NCI-H1048 (cell line): ENCODE results near the gene CACNG3.
"Not testable (repeated sequence)": the region's sequence is repeated elsewhere in the genome, so short reads cannot be mapped to it uniquely, and the experiment has no call there.

ENCODE experiments used
- DNase-seq: peaks from one replicate; lab custom pipeline; 2025; lab: John Stamatoyannopoulos, UW

CACNG3 gene

DNA sequence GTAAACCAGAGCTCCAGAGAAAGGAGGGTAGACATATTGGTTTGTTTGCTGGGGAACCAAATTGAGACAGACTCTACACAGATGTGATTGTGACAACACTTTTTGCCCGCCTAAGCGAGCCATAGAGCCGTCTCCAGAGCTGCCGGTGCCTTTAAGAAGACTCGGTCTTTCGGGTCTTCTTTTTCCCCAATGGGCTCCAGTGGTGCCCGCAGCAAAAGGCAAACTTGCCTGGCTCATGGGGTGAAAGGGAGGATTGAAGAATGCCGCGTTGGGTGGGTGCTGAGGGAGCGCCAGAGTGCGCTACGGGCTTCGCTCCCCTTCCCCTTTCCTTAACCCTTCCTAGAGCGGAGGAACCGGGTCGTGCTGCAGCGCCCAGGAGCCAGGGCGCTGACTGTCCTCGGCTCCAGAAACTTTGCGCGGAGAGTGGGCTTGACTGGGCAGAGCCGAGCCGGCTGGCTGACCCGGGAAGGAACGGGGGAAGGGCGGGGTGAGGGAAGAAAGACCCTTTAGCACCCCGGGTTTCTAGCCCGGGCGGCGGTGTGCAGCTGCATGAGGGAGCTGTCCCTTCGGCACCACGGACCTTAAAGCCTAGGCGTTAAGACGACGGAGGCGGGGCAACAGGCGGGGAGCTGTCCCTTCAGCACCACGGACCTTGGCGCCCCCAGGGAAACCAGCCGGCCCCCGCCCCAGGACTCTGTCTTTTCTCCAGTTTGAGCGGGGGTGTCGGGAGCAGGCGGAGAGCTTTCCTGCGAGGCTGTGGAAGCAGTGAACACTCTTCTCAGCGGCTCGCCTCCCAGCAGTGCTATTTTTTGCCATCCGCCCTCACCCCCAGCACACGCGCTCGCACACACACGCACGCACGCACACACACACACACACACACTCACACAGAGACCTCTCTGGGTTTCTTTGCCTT lies at the start of gene CACNG3:
CACNG3 (plus strand) TSS at position 880 of the 916 bp plus-strand sequence. CDS start 420 bp downstream, outside the sequence.
- peak; percentile 48 for DNase-seq

GRCh38 chr16:24206926-24207325 lies 49.2 kb upstream of the CACNG3 start:
- no peak for DNase-seq

GRCh38 chr16:24208710-24209109 lies 47.4 kb upstream of the CACNG3 start:
- no peak for DNase-seq

- DNase-seq, result no peak
Measured at GRCh38 chr16:24214992-24215391, 41.1 kb upstream of the CACNG3 start.

DNA sequence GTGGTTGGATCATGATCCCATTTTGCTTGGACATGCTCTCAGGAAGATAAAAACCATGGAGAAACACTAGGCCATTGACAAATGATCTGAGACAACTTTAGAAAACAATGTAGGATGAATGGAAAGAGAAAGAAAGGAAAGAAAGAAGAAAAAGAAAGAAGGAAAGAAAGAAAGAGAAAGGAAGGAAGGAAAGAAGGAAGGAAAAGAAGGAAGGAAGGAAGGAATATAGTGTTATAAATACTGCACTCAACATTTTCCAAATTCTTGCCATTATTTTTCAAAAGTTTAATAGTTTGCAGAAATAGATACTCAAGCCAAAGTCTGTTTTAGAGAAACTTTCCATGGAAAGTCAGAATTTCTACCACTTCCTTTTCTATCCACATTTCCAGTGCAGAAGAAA lies 39.2 kb upstream of the CACNG3 start:
- DNase-seq, result no peak

DNA sequence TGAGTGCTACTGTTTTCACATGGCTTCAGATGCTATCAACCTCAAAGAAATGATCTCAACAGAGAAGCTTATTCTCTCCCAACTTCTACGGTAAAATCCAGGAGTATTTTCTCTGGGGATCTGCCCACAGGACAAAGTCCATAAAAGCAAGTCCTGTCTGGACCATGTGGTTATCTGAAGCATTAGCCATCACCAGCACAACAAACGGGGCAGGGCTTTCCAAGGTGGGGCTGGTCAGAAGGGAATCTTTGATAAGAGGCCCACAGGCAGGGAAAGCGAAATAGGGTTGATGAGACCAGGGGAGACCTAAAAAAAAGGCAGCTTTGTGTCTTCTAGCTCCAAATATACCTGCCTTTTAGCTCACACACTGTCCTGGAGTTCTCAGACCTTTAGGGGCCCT lies 38.7 kb upstream of the CACNG3 start:
- no peak for DNase-seq

DNA sequence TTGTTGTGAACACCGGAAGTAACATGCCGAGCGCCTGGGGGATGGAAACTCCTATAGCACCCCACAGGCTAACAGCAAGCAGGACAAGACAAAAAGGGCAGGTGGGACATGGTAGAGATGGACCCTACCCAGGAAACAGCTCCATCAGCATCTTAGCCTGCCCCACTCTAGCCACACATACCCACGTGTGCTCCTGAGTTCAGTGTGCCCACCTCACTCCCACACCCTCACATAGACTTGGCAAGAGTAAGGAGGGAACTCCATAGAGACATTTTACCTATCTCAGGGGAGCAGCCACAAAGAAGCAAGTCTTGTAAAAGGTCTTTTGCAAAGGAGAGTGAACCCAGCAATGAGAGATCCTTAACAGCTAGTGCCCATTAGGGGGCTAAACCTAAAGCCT lies 37.8 kb upstream of the CACNG3 start:
- no peak for DNase-seq

DNA sequence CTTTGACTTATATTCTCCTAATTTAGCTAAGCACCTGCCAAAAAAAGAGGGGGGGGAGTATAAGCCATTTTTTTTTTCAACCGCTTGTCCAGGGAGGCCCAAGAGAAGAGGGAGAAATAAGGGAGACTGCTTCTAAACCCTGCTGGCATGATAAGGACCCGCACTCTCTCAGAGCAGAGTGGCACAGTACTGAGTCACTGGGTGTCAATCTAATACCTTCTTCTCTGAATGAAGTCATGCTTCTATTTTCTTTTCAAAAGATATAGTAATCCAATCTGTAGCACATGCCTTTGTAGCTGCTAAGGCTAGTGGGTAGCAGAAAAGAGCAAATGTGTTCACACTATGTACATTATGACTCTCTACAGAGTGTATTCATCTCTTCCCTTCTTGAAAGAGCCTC lies 34.9 kb upstream of the CACNG3 start:
- DNase-seq, result no peak

DNA sequence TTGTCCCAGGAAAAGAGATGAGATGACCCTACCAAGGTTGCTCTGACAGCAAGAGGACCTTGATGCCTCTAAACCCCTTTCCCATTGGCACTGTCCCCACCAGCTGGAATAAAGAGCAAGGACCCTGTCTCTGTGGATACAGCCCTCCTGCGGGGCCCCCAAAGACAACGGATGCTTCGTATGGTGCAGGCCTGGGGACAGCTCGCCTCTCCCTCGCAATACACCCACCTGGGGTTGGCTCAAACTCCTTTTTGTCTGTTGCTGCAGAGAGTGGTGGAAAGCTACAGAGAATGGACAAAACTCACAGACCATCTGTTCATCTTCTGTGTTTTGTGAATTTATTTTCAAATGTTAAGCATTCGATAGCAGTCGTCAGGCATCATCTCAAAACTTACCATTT lies 27.6 kb upstream of the CACNG3 start:
- DNase-seq, result no peak

DNA sequence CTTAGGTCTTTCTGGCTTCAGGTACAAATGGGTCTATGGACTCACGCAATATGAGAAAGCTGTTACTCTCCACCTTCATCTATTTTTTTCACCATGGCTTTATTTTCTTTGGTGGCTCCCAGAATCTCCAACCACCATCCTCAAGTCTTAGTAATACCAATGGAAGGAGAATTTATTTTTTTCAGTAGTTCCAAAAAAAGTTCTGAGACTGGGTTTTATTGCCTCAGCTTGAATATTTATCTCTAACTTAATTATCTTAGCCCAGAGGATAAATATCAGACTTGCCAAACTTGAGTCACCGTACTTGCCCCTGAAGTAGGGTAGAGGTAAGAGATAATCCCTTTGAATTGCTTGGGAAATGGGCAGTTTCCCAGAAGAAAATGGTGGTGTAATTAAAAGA lies 23.2 kb upstream of the CACNG3 start:
- DNase-seq, result no peak

DNA sequence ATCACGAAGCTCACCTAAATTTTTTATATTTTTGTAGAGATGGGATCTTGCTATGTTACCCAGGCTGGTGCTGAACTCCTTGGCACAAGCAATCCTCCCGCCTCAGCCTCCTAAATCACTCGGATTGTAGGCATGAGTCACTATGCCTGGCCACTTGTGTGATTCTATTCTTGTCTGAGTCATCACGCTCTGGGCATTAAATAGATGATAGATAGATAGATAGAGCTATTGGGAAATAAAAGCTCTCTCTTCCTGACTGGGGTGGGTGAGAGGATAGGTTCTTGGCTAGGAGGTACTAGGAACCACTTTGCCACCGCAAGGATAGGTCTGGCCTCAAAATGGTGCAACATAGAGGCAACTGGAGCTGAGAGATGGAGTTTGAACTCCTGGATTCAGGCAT lies 21.4 kb upstream of the CACNG3 start:
- no peak for DNase-seq

- DNase-seq, result no peak
Measured at GRCh38 chr16:24235806-24236205, 20.3 kb upstream of the CACNG3 start.

DNA sequence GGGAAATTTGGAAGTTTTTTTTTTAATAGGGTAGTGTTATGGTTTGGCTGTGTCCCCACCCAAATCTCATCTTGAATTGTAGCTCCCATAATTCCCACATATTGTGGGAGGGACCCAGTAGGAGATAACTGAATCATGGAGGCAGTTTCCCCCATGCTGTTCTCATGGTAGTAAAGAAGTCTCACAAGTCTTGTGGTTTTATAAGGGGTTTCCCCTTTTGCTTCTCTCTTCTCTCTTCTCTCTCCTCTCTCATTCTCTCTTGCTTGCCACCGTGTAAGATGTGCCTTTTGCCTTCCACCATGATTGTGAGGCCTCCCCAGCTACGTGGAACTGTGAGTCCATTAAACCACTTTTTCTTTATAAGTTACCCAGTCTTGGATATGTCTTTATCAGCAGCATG lies 17.3 kb upstream of the CACNG3 start:
- DNase-seq, result not testable (repeated sequence)

DNA sequence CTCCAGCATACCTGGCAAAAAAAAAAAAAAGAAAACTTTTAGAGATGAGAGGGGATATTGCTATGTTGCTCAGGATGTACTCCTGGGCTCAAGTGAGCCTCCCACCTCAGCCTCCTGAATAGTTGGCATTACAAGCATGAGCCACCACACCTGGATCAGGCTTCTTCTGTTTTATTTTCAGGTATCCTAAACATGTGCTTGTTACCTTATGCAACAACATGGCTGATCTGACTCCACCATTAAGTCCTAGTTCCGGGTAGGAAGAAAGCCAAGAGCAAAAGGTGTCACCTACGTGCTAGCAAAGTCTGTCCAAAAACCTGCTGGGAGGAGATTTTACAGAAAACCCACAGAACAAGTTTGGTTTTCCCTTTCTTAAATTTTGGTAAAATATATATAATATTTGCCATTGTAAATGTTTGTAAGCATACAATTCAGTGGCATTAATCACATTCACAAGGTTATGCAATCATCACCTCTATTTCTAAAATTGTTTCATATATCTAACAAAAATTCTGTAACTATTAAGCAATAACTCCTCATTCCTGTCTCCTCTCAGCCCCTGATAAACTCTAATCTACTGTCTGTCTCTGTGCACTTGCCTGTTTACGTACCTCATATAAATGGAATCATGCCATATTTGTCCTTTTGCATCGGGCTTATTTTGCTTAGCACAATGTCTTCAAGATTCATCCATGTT lies 9.1 kb upstream of the CACNG3 start:
- no peak for DNase-seq

- DNase-seq, result no peak
Measured at GRCh38 chr16:24253192-24253591, 2.9 kb upstream of the CACNG3 start.

DNA sequence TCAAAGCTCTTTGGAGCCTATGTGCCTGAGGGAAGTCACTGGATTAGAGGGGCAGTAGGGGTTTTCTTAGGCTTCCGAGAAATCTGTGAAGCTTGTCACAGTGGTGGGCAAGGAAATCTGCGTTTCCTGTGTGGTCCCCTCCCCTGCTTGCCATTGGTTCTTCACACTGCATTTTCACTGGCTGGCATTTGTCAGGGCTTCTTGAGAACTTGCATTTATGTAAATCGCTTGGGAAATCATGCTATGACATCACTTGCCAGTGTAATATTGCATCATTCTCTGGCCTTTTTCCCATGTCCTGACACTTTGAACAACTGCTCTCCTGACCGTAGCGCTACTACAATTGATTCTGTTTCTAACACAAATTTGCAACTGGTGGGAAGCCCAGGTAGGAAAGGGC lies 1.8 kb downstream of the CACNG3 start:
- no peak for DNase-seq

DNA sequence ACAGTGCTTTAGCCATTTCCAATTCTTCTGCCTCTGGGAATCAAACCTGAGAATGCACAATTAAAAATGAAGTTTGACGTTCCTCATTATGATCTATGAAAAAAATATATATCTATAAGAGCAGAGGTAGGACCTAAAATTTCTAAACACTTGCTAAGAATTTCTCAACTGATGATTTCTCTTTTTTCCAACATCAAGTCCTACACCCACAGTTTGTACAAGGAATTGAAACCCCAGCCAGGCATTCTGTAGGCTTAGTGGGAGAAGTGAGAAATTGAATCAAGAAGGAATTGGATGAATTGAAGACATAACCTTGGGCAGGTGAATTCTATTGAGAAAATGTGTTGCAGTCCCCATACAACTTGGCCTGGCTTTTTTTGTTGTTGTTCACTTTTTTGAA lies 2.7 kb downstream of the CACNG3 start:
- no peak for DNase-seq

DNA sequence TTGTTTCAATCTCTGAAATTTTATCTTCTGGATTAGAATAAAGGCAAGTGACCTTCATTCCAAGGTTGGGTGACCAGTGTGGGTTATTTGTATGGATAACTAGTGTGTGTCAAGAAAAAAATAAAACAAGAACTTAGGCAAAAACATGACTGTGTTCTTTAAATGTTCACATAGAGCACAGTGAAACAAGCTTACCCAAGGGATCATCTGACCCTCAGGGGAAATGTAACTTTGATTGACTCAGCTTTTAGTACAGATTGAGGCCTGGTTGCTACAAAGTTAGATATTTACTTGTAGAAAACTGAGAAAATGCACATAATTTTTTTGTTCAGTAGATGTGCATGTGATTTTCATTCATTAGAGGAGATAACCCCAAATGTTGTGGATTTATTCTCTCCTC lies 6.7 kb downstream of the CACNG3 start:
- no peak for DNase-seq

GRCh38 chr16:24270721-24271442 lies 14.7 kb downstream of the CACNG3 start:
- no peak for DNase-seq

DNA sequence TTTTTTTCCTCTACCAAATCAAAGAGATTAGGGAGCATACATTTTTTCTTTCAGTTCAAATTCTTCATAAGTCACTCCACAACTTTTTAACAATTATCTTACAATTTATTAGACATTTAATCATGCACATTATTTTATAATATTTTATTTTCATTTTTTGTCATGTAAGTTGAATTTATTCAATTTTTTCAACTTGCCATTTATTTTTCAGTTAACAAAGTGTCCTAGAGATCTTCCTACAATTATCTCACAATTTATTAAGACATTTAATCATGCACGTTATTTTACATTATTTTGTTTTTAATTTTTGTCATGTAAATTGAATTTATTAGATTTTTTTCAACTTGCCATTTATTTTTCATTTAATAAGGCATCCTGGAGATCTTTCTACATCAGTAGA lies 16.2 kb downstream of the CACNG3 start:
- DNase-seq, result no peak

DNA sequence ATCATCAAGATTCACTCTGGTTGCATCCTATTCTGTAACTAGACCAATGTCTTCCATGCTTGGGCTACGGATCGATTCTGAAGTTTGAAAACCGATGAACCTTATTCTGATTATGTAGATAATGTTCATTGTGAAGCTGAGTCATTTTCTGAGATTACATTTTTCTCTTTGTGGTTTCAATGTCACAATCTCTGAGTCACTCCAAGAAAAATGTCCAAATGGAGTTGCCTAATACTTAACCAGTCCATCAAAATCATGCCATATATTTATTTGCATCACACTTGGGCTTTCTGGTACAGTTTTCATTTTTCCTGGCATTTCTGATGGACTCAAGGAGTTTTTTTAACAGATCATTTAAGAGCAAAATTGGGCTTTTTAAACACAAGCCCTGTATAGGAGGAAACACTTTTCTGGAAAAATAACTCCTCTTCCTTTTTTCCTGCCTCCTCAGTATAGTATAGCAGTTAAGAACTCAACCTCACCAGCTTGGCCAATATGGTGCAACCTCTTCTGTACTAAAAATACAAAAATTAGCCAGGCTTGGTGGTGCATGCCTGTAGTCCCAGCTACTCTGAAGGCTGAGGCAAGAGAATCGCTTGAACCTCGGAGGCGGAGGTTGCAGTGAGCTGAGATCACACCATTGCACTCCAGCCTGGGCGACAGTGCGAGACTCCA lies 17.5 kb downstream of the CACNG3 start:
- DNase-seq, result no peak

DNA sequence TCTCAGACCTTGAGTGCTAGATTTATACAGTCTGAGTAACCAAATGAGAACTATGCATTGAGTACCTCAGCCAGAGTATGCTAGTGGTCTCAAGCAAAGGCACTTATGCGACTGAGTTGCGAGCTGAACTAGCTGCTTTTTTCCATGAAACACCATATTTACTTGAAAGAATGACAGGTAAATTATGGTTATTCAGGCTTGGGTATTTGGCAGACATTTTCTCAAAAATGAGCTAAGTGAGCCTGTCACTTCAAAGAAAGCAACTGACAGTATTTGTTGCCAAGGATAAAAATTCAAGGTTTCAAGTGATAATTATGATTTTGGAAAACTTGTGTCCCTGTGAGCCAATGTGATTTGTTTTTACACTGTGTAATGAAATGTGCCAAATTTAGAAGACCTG lies 19.3 kb downstream of the CACNG3 start:
- DNase-seq, result no peak
